ENCODE measurements around the gene USP5. TPM values are rescaled to one million over a fixed set of nuclear protein-coding genes. Genes with fewer than 3 reads are reported as not detected.

USP5 gene
- total and polyA plus RNA-seq, 2 of the 8 experiments (the other 6 are each of a cell fraction or from before 2014, with no cell fraction given), result 66.5 to 148 TPM

- H4K5ac ChIP-seq (ENCODE audit: insufficient read length, low read depth, low read length), result no peak overlapping the region
These were observed 51.8 kb downstream of the USP5 start for GRCh38 chr12:6903722-6904121.

More at GRCh38 chr12:6903722-6904121, 51.8 kb downstream of the USP5 start:
- Histone ChIP-seq H3K14ac (ENCODE audit: insufficient read length) (no peak overlapping the region), H3K4ac (replicated peaks; ENCODE audit: insufficient read length, low read depth, low read length) (no peak overlapping the region), H2BK15ac (ENCODE audit: low read length) (no peak overlapping the region), H3K23me2 (ENCODE audit: low read depth, low read length) (peaks cover 3% of the 10 kb centered on the region; the same call in 1 of the 2 replicates), H3K79me2 (ENCODE audit: control insufficient read depth in 1 of 2, insufficient read depth in 2 of 2, low read length in 2 of 2) (no peaks in the 10 kb centered on the region), H2BK12ac (ENCODE audit: low read depth, low read length) (no peak overlapping the region), H2AK5ac (ENCODE audit: low read depth, low read length) (no peak overlapping the region), H3K27me3 (replicated peaks in 1 of 4; ENCODE audit: control insufficient read depth in 3 of 4, extremely low read depth in 1 of 4, insufficient read depth in 3 of 4, low read length in 3 of 4) (peaks cover 0 to 4% (median 0%) of the 10 kb centered on the region in 4 experiments; a peak in 4 of 7 replicates), H3K4me3 (ENCODE audit: extremely low read depth in 1 of 4, insufficient read depth in 2 of 4, low read depth in 3 of 4, low read length in 4 of 4) (peak overlapping the region in 1 of 4 experiments; percentile 16; a peak in 1 of 8 replicates), H2AFZ (ENCODE audit: low read length) (peak overlapping the region; percentile 60; the same call in 1 of the 2 replicates), H3K56ac (replicated peaks; ENCODE audit: insufficient read length, low read depth, low read length) (no peak overlapping the region), H4K91ac (replicated peaks; ENCODE audit: insufficient read length, low read length) (no peak overlapping the region), H4K20me1 (replicated peaks in 1 of 2; ENCODE audit: control insufficient read depth in 1 of 2, insufficient read depth in 2 of 2, low read length in 2 of 2) (no peaks in the 10 kb centered on the region), H3K4me2 (ENCODE audit: insufficient read depth in 1 of 2, low read depth in 2 of 2, low read length in 2 of 2) (peak overlapping the region in 1 of 2 experiments; percentile 84; a peak in 1 of 4 replicates), H2BK120ac (replicated peaks; ENCODE audit: low read depth, low read length) (no peak overlapping the region), H3K9me3 (ENCODE audit: insufficient read depth in 2 of 2, low read depth in 1 of 2, low read length in 1 of 2) (no peaks in the 10 kb centered on the region), H3K36me3 (ENCODE audit: control insufficient read depth in 2 of 4, insufficient read depth in 4 of 4, low read length in 3 of 4) (no peaks in the 10 kb centered on the region), H3K9ac (replicated peaks in 1 of 4; ENCODE audit: extremely low read depth in 1 of 4, low read depth in 3 of 4, low read length in 3 of 4) (peak overlapping the region in 1 of 4 experiments; percentile 35; a peak in 1 of 7 replicates), H2BK20ac (ENCODE audit: low read length) (no peak overlapping the region), H3K79me1 (ENCODE audit: low read depth, low read length) (no peaks in the 10 kb centered on the region), H3K18ac (ENCODE audit: extremely low read depth, low read length) (no peak overlapping the region), H3K4me1 (replicated peaks in 1 of 4; ENCODE audit: control insufficient read depth in 3 of 4, insufficient read depth in 4 of 4, low read length in 3 of 4) (peaks cover 3 to 12% (median 11%) of the 10 kb centered on the region in 4 experiments; a peak in 5 of 7 replicates), H3K27ac (ENCODE audit: low read depth, low read length) (no peak overlapping the region), H4K8ac (ENCODE audit: extremely low read depth, insufficient read depth, low read length) (no peak overlapping the region), H3K23ac (ENCODE audit: insufficient read length) (no peak overlapping the region), H2BK5ac (ENCODE audit: low read depth, low read length) (no peak overlapping the region)
- TF ChIP-seq GABPA (IDR thresholded peaks at IDR 0.05; ENCODE audit: borderline replicate concordance, insufficient read depth, low read length), result no peak
- no peak for TF ChIP-seq ZNF274 (IDR thresholded peaks at IDR 0.05; ENCODE audit: borderline replicate concordance, extremely low read depth, low read length)
- TF ChIP-seq SP4 (IDR thresholded peaks at IDR 0.05; ENCODE audit: low read length), result no peak
- no peak for TF ChIP-seq SRF (IDR thresholded peaks at IDR 0.05; ENCODE audit: low read depth, low read length)
- TF ChIP-seq KDM1A (IDR thresholded peaks at IDR 0.05; ENCODE audit: borderline replicate concordance, low read length), result no peak
- TF ChIP-seq BCL11A (IDR thresholded peaks at IDR 0.05; ENCODE audit: low read depth in 2 of 2, low read length in 2 of 2), result no peak
- TF ChIP-seq FOSL1 (IDR thresholded peaks at IDR 0.05; ENCODE audit: insufficient read depth, low read depth, low read length), result no peak
- no peak for TF ChIP-seq RXRA (IDR thresholded peaks at IDR 0.05; ENCODE audit: insufficient read depth, low read depth, low read length)
- no peak for TF ChIP-seq KDM4A (IDR thresholded peaks at IDR 0.05; ENCODE audit: low read depth, low read length, severe bottlenecking)
- no peak for TF ChIP-seq JUND (IDR thresholded peaks at IDR 0.05; ENCODE audit: low read length)
- no peak for TF ChIP-seq CHD1 (IDR thresholded peaks at IDR 0.05; ENCODE audit: low read depth, low read length)
- DNase-seq (ENCODE audit: low read depth in 1 of 2, low spot score in 2 of 2) (no peak), FAIRE-seq (no peak)
- POLR2A ChIA-PET (ENCODE audit: partially characterized antibody), result interaction anchor here (2.8 to 39.6 kb wide), 6 partner anchors 10 to 38 kb away, joined by 18 to 1027 read pairs (median 128); partner anchors contain the start of genes ATN1, C12orf57, ENO2 and PTPN6
- CTCF ChIA-PET (ENCODE audit: partially characterized antibody), result interaction anchor here (0.6 to 13.0 kb wide), 4 partner anchors 13 to 204 kb away, joined by 3 to 74 read pairs (median 5); partner anchors contain the start of gene ENO2
- 92% methylated on average over 1 of the region's 1 CpG; no CpG with 5 or more reads in 1 of the 2 experiments for WGBS, 2 experiments (ENCODE audit: extremely low coverage in 1 of 2, insufficient coverage in 1 of 2, insufficient read length in 1 of 2, insufficient replicate concordance in 2 of 2, low coverage in 1 of 2, low lambda C conversion rate in 2 of 2, missing lambda C conversion rate in 1 of 2)

Data from H1 (cell line).